GM19328 (cell line): ENCODE data around the gene AKAP13.

Experiments
- ATAC-seq: cut with Tn5 transposase; IDR thresholded peaks from one replicate; pipeline ENCODE4 v1.9.1; 2021; ENCODE audit warnings: mild to moderate bottlenecking, moderate library complexity; ENCODE audit not compliant: unreplicated experiment

The AKAP13 gene

GRCh38 chr15:85554852-85555521 lies 174.6 kb downstream of the AKAP13 start:
- ATAC-seq = no peak

GRCh38 chr15:85555875-85556617 lies 175.6 kb downstream of the AKAP13 start:
- peak; percentile 71 for ATAC-seq

GRCh38 chr15:85556618-85556895 lies 176.2 kb downstream of the AKAP13 start:
- no peak for ATAC-seq

- ATAC-seq = no peak
Measured at GRCh38 chr15:85557385-85557784, 177.0 kb downstream of the AKAP13 start.

- no peak for ATAC-seq
Measured at GRCh38 chr15:85558848-85559247, 178.4 kb downstream of the AKAP13 start.

GRCh38 chr15:85559530-85559929 lies 179.1 kb downstream of the AKAP13 start:
- no peak for ATAC-seq

- no peak for ATAC-seq
Measured at GRCh38 chr15:85562824-85563223, 182.4 kb downstream of the AKAP13 start.

GRCh38 chr15:85563328-85563727 lies 182.9 kb downstream of the AKAP13 start:
- ATAC-seq = no peak

GRCh38 chr15:85563731-85564130 lies 183.3 kb downstream of the AKAP13 start:
- no peak for ATAC-seq

- ATAC-seq = no peak
Measured at GRCh38 chr15:85564686-85565085, 184.3 kb downstream of the AKAP13 start.

GRCh38 chr15:85568261-85568808 lies 187.9 kb downstream of the AKAP13 start:
- ATAC-seq = no peak

- no peak for ATAC-seq
Measured at GRCh38 chr15:85570336-85570735, 189.9 kb downstream of the AKAP13 start.

- ATAC-seq = no peak
Measured at GRCh38 chr15:85571780-85572179, 191.4 kb downstream of the AKAP13 start.

GRCh38 chr15:85576392-85576791 lies 196.0 kb downstream of the AKAP13 start:
- no peak for ATAC-seq

- ATAC-seq = no peak
Measured at GRCh38 chr15:85578941-85579701, 198.7 kb downstream of the AKAP13 start.

- no peak for ATAC-seq
Measured at GRCh38 chr15:85579957-85580694, 199.7 kb downstream of the AKAP13 start.

- ATAC-seq = no peak
Measured at GRCh38 chr15:85580879-85581278, 200.5 kb downstream of the AKAP13 start.

- ATAC-seq = no peak
Measured at GRCh38 chr15:85581495-85581894, 201.1 kb downstream of the AKAP13 start.

- ATAC-seq = peak; percentile 45
Measured at GRCh38 chr15:85582131-85583079, 202.0 kb downstream of the AKAP13 start.

- ATAC-seq = no peak
Measured at GRCh38 chr15:85583442-85583841, 203.0 kb downstream of the AKAP13 start.
